K562 (cell line): Measurements from ENCODE around the gene GALR3. TPM values are rescaled to one million over a fixed set of nuclear protein-coding genes. Genes with fewer than 3 reads are reported as not detected.

Experiments
- ATAC-seq: fragments of 200-7000 bp; cut with Tn5 transposase; 3 replicates; pipeline ENCODE4 v1.9.1; 2020; ENCODE audit warnings: moderate library complexity
- BruUV-seq: library from RNA; stranded (reverse); fragments of 400-500 nt; replicated peaks from 2 replicates; lab custom pipeline; 2021; lab: Mats Ljungman, UMichigan
- CTCF ChIA-PET: fragments of 300-600 bp; formaldehyde crosslinking; extraction: SDS; loops from one replicate; lab custom pipeline; 2021; ENCODE audit warnings: low intra/inter-chr PET ratio; lab: Yijun Ruan, JAX
- POLR2A ChIA-PET: fragments of 300-600, 350-650 bp; sonication (Branson Sonifier 250); formaldehyde crosslinking; extraction: SDS; loops from one replicate; lab custom pipeline; 2021; ENCODE audit warnings: antibody characterized with exemption, inconsistent platforms; lab: Yijun Ruan, JAX
- DNase-seq, 4 experiments: peaks; one replicate each; pipeline versions ENCODE4 v3.0.0 to v3.0.0-alpha.2; 2011 to 2018; ENCODE audit warnings: low spot score in 3 of 4, mixed read lengths in 3 of 4; ENCODE audit errors: extremely low read depth in 1 of 4
- FAIRE-seq: peaks from 2 replicates; lab custom pipeline; 2011; peaks lifted over from hg19 to GRCh38; lab: Jason Lieb, UNC
- H2AFZ ChIP-seq: 2 replicates; pipeline ENCODE4 v1.6.0; 2011; ENCODE audit warnings: low read depth, low read length, control low read depth, inconsistent platforms
- H3K27ac ChIP-seq: fragments of 200-600 bp; 3 replicates; pipeline ENCODE4 v1.8.0; 2011; ENCODE audit warnings: low read depth, mild to moderate bottlenecking, control low read depth, inconsistent platforms, low read length, moderate library complexity, mixed read lengths; ENCODE audit errors: extremely low read depth
- H3K27me3 ChIP-seq, 2 experiments: fragments of 300-600 bp in 1 of 2; 2 replicates in 1 of 2; 3 replicates in 1 of 2; pipeline versions ENCODE4 v1.6.0 to v1.8.0; 2011; ENCODE audit warnings: inconsistent platforms in 2 of 2, low read length in 2 of 2, mild to moderate bottlenecking in 1 of 2, mixed read lengths in 1 of 2, moderate library complexity in 1 of 2; ENCODE audit not compliant: control insufficient read depth in 2 of 2, insufficient read depth in 2 of 2
- H3K36me3 ChIP-seq: fragments of 300-600 bp; 3 replicates; pipeline ENCODE4 v1.8.0; 2011; ENCODE audit warnings: mild to moderate bottlenecking, low read length, inconsistent platforms; ENCODE audit not compliant: control insufficient read depth, insufficient read depth
- H3K4me1 ChIP-seq, 2 experiments: fragments of 200-600 bp in 1 of 2; replicated peaks in 1 of 2; 2 replicates in 1 of 2; 3 replicates in 1 of 2; pipeline versions ENCODE4 v1.5.1 to v1.8.0; 2011; ENCODE audit warnings: inconsistent platforms in 2 of 2, low read length in 2 of 2, mild to moderate bottlenecking in 1 of 2, mixed read lengths in 1 of 2, moderate library complexity in 1 of 2; ENCODE audit not compliant: control insufficient read depth in 2 of 2, insufficient read depth in 2 of 2
- H3K4me2 ChIP-seq: 2 replicates; pipeline ENCODE4 v1.6.1; 2011; ENCODE audit warnings: low read length, control low read depth, inconsistent platforms, mixed read lengths; ENCODE audit not compliant: insufficient read depth
- H3K4me3 ChIP-seq: fragments of 200-600 bp; sonication (generic), shearing (Covaris generic); 2 replicates; pipeline ENCODE4 v1.5.1; 2016; ENCODE audit warnings: control low read depth, inconsistent platforms
- H3K79me2 ChIP-seq: fragments of 200-600 bp; 3 replicates; pipeline ENCODE4 v1.8.0; 2011; ENCODE audit warnings: low read length, inconsistent platforms; ENCODE audit not compliant: control insufficient read depth, insufficient read depth
- H3K9ac ChIP-seq, 2 experiments: 2 replicates each; pipeline versions ENCODE4 v1.6.0 to v1.6.1; 2011; ENCODE audit warnings: low read depth in 2 of 2, low read length in 2 of 2, control low read depth in 1 of 2, inconsistent platforms in 1 of 2, mild to moderate bottlenecking in 1 of 2, mixed read lengths in 1 of 2; ENCODE audit not compliant: insufficient read depth in 1 of 2
- H3K9me1 ChIP-seq: one replicate; pipeline ENCODE4 v1.6.0; 2011; ENCODE audit warnings: inconsistent platforms, mild to moderate bottlenecking, low read length, moderate library complexity; ENCODE audit not compliant: control insufficient read depth, insufficient read depth
- H3K9me3 ChIP-seq: replicated peaks from 2 replicates; pipeline ENCODE4 v1.5.1; 2011; ENCODE audit warnings: low read depth, low read length, inconsistent platforms; ENCODE audit not compliant: control insufficient read depth, insufficient read depth
- H4K20me1 ChIP-seq: replicated peaks from 2 replicates; pipeline ENCODE4 v1.6.1; 2011; ENCODE audit warnings: low read length, inconsistent platforms, mixed read lengths; ENCODE audit not compliant: control insufficient read depth, insufficient read depth
- NFIC ChIP-seq: fragments of 450-650 bp; IDR thresholded peaks from 2 replicates; pipeline ENCODE4 v1.6.1; 2017; ENCODE audit warnings: mild to moderate bottlenecking, inconsistent platforms
- WGBS: fragments of 100-300 bp; shearing (Covaris generic); methylation state at CpG from one replicate; pipeline ENCODE4 v1.1.6; 2016; ENCODE audit warnings: low coverage, mixed read lengths; ENCODE audit not compliant: insufficient coverage; ENCODE audit errors: missing lambda C conversion rate; 5-methylcytosine and 5-hydroxymethylcytosine counted together
- in situ Hi-C: fragments of 300-500 bp; cut with MboI; formaldehyde crosslinking; loops from 4 replicates; pipeline ENCODE4 v1.15.0; 2018; ENCODE audit warnings: inconsistent platforms, mixed read lengths
- intact Hi-C: fragments of 100-400 bp; cut with micrococcal nuclease; formaldehyde crosslinking; loops from 2 replicates; pipeline ENCODE4 v1.14.2; 2022
- polyA plus RNA-seq, 8 experiments: library from polyadenylated mRNA; depleted of rRNA in 4 of 8; stranded (reverse) in 5 of 8; unstranded in 3 of 8; fragments of >200 nt; fragmentation: Nextera tagmentation in 2 of 8; fragmentation: Illumina TruSeq in 1 of 8; extraction: Ambion mirVana in 2 of 8; extraction: Trizol in 1 of 8; gene quantifications; 2 replicates each; pipeline versions ENCODE4 v1.2.1 to v1.2.3, GENCODE V29; 2011 to 2014; ENCODE audit warnings: inconsistent platforms in 1 of 8, missing spikeins in 1 of 8
- total RNA-seq, 7 experiments: library from RNA; depleted of rRNA in 6 of 7; stranded (reverse); fragments of >200 nt in 6 of 7; fragmentation: Illumina TruSeq in 2 of 7; extraction: Trizol in 2 of 7; gene quantifications; 2 replicates each; pipeline versions ENCODE4 v1.2.1 to v1.2.3, GENCODE V29; 2011 to 2021; ENCODE audit warnings: low replicate concordance in 1 of 7
- TF ChIP-seq, protein P1 (sequence below): sonication (generic); formaldehyde crosslinking; IDR thresholded peaks from 2 replicates; pipeline ENCODE4 v1.8.0; 2022; ENCODE audit warnings: mild to moderate bottlenecking, missing genetic modification reagents, borderline replicate concordance
- TF ChIP-seq, protein P2 (sequence below): IDR thresholded peaks from 2 replicates; pipeline ENCODE4 v1.6.1; 2011; ENCODE audit warnings: borderline replicate concordance, low read depth, mild to moderate bottlenecking, moderate library complexity, low read length; ENCODE audit not compliant: insufficient read depth, poor library complexity, severe bottlenecking
- TF ChIP-seq, protein P3 (sequence below), 3 experiments: IDR thresholded peaks in 2 of 3; conservative IDR thresholded peaks in 1 of 3; 2 replicates each; pipeline ENCODE4 v1.5.1; 2011 to 2012; ENCODE audit warnings: low read length in 3 of 3, mild to moderate bottlenecking in 3 of 3, control low read depth in 2 of 3, improper control_type of control experiment in 1 of 3, inconsistent platforms in 1 of 3, low read depth in 1 of 3, mixed read lengths in 1 of 3, moderate library complexity in 1 of 3; ENCODE audit not compliant: insufficient read depth in 2 of 3

The GALR3 gene
- total and polyA plus RNA-seq, 9 of the 15 experiments (the other 6 are each of a cell fraction or from before 2014, with no cell fraction given) = 0.13 TPM; not detected in 8

DNA sequence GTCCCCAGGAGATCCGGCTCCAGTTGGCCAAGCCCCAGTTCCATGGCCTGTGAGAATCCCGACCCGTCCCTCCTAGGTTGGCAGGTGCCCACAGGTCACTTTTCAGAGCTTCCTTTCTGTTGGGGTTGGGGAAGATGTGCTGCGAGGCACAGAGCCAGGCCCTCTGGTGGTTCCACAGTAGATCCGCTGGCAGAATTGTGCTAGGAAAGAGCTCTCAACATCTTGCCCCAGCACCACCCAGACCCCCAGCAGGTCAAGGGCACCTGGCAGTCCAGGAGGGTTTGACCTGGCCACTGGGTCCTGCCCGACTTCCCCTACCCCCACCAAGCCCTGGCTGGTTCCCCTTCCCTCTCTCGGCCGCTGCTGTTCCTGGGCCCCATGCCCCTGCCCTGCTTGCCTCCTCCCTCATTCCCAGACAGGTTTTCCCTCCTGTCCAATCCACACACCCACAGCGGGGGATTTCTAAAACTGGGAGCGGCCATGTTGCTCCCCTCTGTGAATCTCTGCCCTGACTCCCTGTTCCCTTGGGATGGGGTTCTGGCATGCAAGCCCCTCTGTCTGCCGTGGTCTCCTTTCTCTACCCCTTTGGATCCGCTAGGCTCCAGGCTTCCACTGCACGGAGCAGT is 41.6 kb upstream of the GALR3 start:
- intact Hi-C loops (no loop called here), in situ Hi-C loops (no loop called here)
- Histone ChIP-seq H3K4me1 (peaks cover 12 to 15% of the 10 kb centered on the region in 2 experiments; a peak in 4 of 5 replicates), H4K20me1 (no peaks in the 10 kb centered on the region), H3K36me3 (no peaks in the 10 kb centered on the region), H3K27ac (no peak overlapping the region), H3K27me3 (no peaks in the 10 kb centered on the region), H3K79me2 (no peaks in the 10 kb centered on the region), H3K9me3 (no peaks in the 10 kb centered on the region), H3K4me2 (no peak overlapping the region), H2AFZ (no peak overlapping the region), H3K9me1 (no peaks in the 10 kb centered on the region), H3K4me3 (no peak overlapping the region), H3K9ac (no peak overlapping the region)
- POLR2A ChIA-PET = interaction anchor here (0.6 to 1.8 kb wide), 4 partner anchors 10 to 120 kb away, joined by 3 to 5 read pairs (median 4); no protein-coding TSS in a partner anchor
- FAIRE-seq (no peak), ATAC-seq (peak; percentile 19; the same call in 1 of the 3 replicates), DNase-seq (no peak)
- BruUV-seq = no TSS peak
- CTCF ChIA-PET = no interaction called here
- TF ChIP-seq, protein P1, sequence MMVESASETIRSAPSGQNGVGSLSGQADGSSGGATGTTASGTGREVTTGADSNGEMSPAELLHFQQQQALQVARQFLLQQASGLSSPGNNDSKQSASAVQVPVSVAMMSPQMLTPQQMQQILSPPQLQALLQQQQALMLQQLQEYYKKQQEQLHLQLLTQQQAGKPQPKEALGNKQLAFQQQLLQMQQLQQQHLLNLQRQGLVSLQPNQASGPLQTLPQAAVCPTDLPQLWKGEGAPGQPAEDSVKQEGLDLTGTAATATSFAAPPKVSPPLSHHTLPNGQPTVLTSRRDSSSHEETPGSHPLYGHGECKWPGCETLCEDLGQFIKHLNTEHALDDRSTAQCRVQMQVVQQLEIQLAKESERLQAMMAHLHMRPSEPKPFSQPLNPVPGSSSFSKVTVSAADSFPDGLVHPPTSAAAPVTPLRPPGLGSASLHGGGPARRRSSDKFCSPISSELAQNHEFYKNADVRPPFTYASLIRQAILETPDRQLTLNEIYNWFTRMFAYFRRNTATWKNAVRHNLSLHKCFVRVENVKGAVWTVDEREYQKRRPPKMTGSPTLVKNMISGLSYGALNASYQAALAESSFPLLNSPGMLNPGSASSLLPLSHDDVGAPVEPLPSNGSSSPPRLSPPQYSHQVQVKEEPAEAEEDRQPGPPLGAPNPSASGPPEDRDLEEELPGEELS (CRISPR knock-in tag) = no peak
- TF ChIP-seq, protein P2, sequence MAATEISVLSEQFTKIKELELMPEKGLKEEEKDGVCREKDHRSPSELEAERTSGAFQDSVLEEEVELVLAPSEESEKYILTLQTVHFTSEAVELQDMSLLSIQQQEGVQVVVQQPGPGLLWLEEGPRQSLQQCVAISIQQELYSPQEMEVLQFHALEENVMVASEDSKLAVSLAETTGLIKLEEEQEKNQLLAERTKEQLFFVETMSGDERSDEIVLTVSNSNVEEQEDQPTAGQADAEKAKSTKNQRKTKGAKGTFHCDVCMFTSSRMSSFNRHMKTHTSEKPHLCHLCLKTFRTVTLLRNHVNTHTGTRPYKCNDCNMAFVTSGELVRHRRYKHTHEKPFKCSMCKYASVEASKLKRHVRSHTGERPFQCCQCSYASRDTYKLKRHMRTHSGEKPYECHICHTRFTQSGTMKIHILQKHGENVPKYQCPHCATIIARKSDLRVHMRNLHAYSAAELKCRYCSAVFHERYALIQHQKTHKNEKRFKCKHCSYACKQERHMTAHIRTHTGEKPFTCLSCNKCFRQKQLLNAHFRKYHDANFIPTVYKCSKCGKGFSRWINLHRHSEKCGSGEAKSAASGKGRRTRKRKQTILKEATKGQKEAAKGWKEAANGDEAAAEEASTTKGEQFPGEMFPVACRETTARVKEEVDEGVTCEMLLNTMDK = peak; percentile 32
- TF ChIP-seq NFIC = peak; percentile 35; the same call in 1 of the 2 replicates
- TF ChIP-seq, protein P3, sequence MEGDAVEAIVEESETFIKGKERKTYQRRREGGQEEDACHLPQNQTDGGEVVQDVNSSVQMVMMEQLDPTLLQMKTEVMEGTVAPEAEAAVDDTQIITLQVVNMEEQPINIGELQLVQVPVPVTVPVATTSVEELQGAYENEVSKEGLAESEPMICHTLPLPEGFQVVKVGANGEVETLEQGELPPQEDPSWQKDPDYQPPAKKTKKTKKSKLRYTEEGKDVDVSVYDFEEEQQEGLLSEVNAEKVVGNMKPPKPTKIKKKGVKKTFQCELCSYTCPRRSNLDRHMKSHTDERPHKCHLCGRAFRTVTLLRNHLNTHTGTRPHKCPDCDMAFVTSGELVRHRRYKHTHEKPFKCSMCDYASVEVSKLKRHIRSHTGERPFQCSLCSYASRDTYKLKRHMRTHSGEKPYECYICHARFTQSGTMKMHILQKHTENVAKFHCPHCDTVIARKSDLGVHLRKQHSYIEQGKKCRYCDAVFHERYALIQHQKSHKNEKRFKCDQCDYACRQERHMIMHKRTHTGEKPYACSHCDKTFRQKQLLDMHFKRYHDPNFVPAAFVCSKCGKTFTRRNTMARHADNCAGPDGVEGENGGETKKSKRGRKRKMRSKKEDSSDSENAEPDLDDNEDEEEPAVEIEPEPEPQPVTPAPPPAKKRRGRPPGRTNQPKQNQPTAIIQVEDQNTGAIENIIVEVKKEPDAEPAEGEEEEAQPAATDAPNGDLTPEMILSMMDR (IDR thresholded peaks at IDR 0.05 in 2 of 3, conservative IDR thresholded peaks at IDR 0.05 in 1 of 3; ENCODE audit: insufficient read depth in 2 of 3, low read depth in 1 of 3, low read length in 3 of 3) = 0 out of 6 replicates have a peak, but pooled peaks of 1 of the 3 experiments have one; percentile 11
- 36% methylated on average over 9 of the region's 13 CpGs for WGBS
